A549 treated with Mapracorat at 1 μM for 4 hours (cell line): Measurements from ENCODE around the gene GRK5. TPM values are rescaled to one million over a fixed set of nuclear protein-coding genes. Genes with fewer than 3 reads are reported as not detected.

Experiments used
- total RNA-seq: library from RNA; stranded (reverse); fragments of 200-300 nt; extraction: Qiagen RNA extraction; gene quantifications from 5 replicates; pipeline ENCODE4 v1.2.3, GENCODE V29; 2022

GRK5 gene
- total RNA-seq = 7.8 to 9.9 TPM (median 9.2 TPM) in 5 replicates

GRCh38 chr10:119207366-119207666, at the start of gene GRK5:
Gene GRK5 (plus strand): TSS chr10:119207571. CDS start chr10:119207918, 347 bp downstream.

GRCh38 chr10:119165171-119166117, 41.9 kb upstream of the GRK5 start, which contains the start of gene SFXN4:
Gene SFXN4 (minus strand): TSS chr10:119165714. CDS start chr10:119165647, 67 bp downstream.

GRCh38 chr10:119178372-119179119, 28.8 kb upstream of the GRK5 start, which contains the start of gene PRDX3:
Gene PRDX3 (minus strand): TSS chr10:119178812. CDS start chr10:119178790, 22 bp downstream.

Other genes starting within 250 kb of the GRK5 start
- gene NANOS1, start 177.9 kb upstream of the GRK5 start, total RNA-seq = 2.2 to 3.6 TPM (median 3.3 TPM) in 5 replicates
- 120 to 140 TPM (median 131 TPM) in 5 replicates for gene EIF3A, start 126.8 kb upstream of the GRK5 start, total RNA-seq
- gene DENND10, start 103.5 kb upstream of the GRK5 start, total RNA-seq = 48.9 to 59.0 TPM (median 57.9 TPM) in 5 replicates
- 45.8 to 50.5 TPM (median 46.3 TPM) in 5 replicates for gene SFXN4, start 41.9 kb upstream of the GRK5 start, total RNA-seq
- gene PRDX3, start 28.8 kb upstream of the GRK5 start, total RNA-seq = 271 to 335 TPM (median 310 TPM) in 5 replicates